Measurements from ENCODE around the gene PALB2. TPM values are rescaled to one million over a fixed set of nuclear protein-coding genes. Genes with fewer than 3 reads are reported as not detected.

Gene PALB2
- total RNA-seq, 1 donor from 2014 or later = 8.4 TPM

DNA sequence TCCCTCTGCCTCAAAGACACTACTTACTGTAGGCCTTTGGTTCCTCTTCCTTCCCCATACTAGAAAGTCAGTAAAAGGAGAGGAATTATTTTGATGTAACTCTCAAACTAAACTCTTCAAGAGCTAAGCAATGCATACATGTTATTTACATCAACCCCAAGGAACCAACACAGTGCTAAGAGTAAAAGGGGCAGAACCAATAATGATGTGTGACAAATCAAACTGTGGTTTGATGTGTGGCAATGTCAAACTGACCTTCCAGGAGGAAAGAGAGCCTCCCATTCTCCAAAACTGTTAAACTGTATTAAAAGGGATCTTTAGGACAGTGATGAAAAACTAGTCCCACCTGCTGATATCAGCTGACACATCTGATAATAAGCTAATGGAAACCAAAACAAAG, 60.7 kb downstream of the PALB2 start:
- no peak overlapping the region for H3K27ac Mint-ChIP-seq (ENCODE audit: unreplicated experiment)
- TF ChIP-seq, protein P1, sequence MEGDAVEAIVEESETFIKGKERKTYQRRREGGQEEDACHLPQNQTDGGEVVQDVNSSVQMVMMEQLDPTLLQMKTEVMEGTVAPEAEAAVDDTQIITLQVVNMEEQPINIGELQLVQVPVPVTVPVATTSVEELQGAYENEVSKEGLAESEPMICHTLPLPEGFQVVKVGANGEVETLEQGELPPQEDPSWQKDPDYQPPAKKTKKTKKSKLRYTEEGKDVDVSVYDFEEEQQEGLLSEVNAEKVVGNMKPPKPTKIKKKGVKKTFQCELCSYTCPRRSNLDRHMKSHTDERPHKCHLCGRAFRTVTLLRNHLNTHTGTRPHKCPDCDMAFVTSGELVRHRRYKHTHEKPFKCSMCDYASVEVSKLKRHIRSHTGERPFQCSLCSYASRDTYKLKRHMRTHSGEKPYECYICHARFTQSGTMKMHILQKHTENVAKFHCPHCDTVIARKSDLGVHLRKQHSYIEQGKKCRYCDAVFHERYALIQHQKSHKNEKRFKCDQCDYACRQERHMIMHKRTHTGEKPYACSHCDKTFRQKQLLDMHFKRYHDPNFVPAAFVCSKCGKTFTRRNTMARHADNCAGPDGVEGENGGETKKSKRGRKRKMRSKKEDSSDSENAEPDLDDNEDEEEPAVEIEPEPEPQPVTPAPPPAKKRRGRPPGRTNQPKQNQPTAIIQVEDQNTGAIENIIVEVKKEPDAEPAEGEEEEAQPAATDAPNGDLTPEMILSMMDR (IDR thresholded peaks at IDR 0.05) = no peak

DNA sequence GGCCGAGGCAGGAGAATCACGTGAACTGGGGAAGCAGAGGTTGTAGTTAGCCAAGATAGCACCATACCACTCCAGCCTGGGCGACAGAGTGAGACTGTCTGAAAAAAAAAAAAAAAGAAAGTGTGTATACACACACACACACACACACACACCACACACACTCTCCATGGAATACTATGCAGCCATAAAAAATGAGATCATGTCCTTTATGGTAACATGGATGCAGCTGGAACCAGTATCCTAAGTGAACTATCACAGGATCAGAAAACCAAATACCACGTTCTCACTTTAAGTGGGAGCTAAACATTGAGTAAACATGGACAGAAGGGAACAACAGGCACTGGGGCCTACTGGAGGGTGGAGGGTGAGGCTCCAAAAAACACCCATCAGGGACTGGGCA, 61.7 kb downstream of the PALB2 start:
- Mint-ChIP-seq H3K27me3 (ENCODE audit: low read depth) (no peaks in the 10 kb centered on the region), H3K4me3 (ENCODE audit: unreplicated experiment) (no peak overlapping the region), H3K27ac (ENCODE audit: unreplicated experiment) (no peak overlapping the region), H3K36me3 (ENCODE audit: low read depth) (peaks cover 14% of the 10 kb centered on the region), H3K9me3 (ENCODE audit: low read depth) (no peaks in the 10 kb centered on the region), H3K4me1 (ENCODE audit: low read depth) (no peaks in the 10 kb centered on the region)
- TF ChIP-seq, protein P1 (IDR thresholded peaks at IDR 0.05) = no peak
- no peak for DNase-seq (ENCODE audit: low spot score)

More for the DNA sequence above, 60.7 kb downstream of the PALB2 start:
- Mint-ChIP-seq H3K9me3 (ENCODE audit: low read depth) (no peaks in the 10 kb centered on the region), H3K4me3 (ENCODE audit: unreplicated experiment) (no peak overlapping the region), H3K36me3 (ENCODE audit: low read depth) (peaks cover 13% of the 10 kb centered on the region), H3K27me3 (ENCODE audit: low read depth) (no peaks in the 10 kb centered on the region), H3K4me1 (ENCODE audit: low read depth) (no peaks in the 10 kb centered on the region)
- DNase-seq (ENCODE audit: low spot score) = no peak

DNA sequence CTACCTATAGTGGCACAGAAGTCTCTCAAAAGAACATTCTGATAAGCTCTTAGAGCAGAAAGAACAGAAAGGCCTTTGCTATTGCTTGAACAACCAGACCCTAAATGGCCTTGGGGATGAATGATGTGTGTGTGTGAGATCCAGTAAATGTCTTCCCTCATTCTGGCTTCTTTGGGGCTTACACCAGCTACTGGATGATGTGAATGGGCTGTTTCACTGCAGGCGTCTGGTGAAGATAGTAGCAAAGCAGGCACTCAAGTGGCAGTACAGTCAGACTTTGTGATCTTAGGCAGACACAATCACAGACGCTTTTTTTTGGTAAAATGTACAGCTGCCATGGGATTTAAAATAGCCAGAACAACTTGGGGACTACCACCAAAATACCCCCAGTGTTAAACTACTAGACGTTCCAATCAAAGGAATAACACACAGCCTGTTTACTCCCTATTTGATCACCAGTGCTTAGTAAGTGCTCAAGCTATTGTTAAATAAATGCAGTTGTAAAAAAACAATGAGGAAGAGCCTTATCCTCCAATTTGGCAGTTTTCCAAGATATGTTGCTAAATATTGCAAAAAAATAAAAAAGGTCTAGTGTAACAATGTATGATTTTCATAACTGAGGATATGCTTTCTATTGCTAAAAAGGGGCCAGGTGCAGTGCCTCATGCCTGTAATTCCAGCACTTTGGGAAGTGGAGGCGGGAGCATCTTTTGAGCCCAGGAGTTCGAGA, 62.8 kb downstream of the PALB2 start:
- no peaks in the 10 kb centered on the region for H3K9me3 Mint-ChIP-seq (ENCODE audit: low read depth)
- TF ChIP-seq, protein P1 (IDR thresholded peaks at IDR 0.05) = no peak
- peaks cover 12% of the 10 kb centered on the region for H3K36me3 Mint-ChIP-seq (ENCODE audit: low read depth)
- no peaks in the 10 kb centered on the region for H3K4me1 Mint-ChIP-seq (ENCODE audit: low read depth)
- H3K27ac Mint-ChIP-seq (ENCODE audit: unreplicated experiment) = no peak overlapping the region
- H3K27me3 Mint-ChIP-seq (ENCODE audit: low read depth) = no peaks in the 10 kb centered on the region
- no peak for DNase-seq (ENCODE audit: low spot score)
- no peak overlapping the region for H3K4me3 Mint-ChIP-seq (ENCODE audit: unreplicated experiment)

DNA sequence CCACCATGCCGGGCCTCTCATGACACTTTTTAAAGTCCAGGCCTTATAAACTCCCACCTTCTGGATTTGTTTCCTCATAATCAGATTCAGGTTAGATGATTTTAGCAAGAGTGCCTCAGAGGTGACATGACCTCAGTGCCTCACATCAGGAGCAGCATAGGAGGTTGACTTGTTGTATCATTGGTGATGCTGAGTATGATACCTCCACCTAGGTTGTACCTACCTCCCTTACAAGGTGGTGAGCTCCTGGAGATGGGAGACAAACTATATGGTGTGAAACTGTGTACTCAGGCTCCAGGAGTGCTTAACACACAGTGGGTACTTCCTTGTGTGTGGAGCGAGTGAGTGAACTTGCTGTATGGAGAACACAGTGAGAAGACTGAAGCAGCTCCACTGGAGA, 63.6 kb downstream of the PALB2 start:
- Mint-ChIP-seq H3K4me3 (ENCODE audit: unreplicated experiment) (no peak overlapping the region), H3K27ac (ENCODE audit: unreplicated experiment) (no peak overlapping the region), H3K4me1 (ENCODE audit: low read depth) (no peaks in the 10 kb centered on the region), H3K27me3 (ENCODE audit: low read depth) (no peaks in the 10 kb centered on the region), H3K9me3 (ENCODE audit: low read depth) (no peaks in the 10 kb centered on the region), H3K36me3 (ENCODE audit: low read depth) (peaks cover 16% of the 10 kb centered on the region)
- TF ChIP-seq, protein P1 (IDR thresholded peaks at IDR 0.05) = no peak
- no peak for DNase-seq (ENCODE audit: low spot score)

DNA sequence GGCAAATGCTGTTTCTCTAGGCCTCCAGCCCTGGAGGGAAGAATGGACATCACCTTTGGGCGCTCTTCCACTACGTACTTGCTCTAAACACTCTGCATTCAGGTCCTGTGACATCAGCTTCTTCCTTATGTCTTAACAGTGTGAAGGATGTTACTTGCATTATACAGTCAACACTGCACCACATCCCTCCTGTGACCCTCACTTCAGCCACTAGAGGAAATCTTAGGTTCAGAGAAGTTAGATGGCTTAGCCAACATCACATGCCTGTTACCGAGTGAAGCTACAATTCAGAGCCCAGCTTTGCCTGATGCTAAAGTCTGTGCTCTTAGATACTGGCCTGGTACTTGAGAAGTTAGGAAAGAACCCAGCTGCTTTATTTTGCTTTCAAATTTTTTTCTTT, 65.3 kb downstream of the PALB2 start:
- Mint-ChIP-seq H3K4me1 (ENCODE audit: low read depth) (no peaks in the 10 kb centered on the region), H3K36me3 (ENCODE audit: low read depth) (peaks cover 24% of the 10 kb centered on the region), H3K9me3 (ENCODE audit: low read depth) (no peaks in the 10 kb centered on the region), H3K27me3 (ENCODE audit: low read depth) (no peaks in the 10 kb centered on the region), H3K27ac (ENCODE audit: unreplicated experiment) (no peak overlapping the region), H3K4me3 (ENCODE audit: unreplicated experiment) (no peak overlapping the region)
- TF ChIP-seq, protein P1 (IDR thresholded peaks at IDR 0.05) = no peak
- no peak for DNase-seq (ENCODE audit: low spot score)

All from chondrocyte (in vitro differentiated cells).